H9 (cell line): ENCODE measurements around the gene OR52K1. TPM values are rescaled to one million over a fixed set of nuclear protein-coding genes. Genes with fewer than 3 reads are reported as not detected.

Experiments
- DNase-seq: peaks from one replicate; pipeline ENCODE4 v3.0.0-alpha.2; 2017
- H2AFZ ChIP-seq: one replicate; pipeline ENCODE4 v1.6.1; 2013; ENCODE audit warnings: mild to moderate bottlenecking, low read length, control low read depth, moderate library complexity
- H2AK5ac ChIP-seq: 2 replicates; pipeline ENCODE4 v1.6.1; 2013; ENCODE audit warnings: low read length, control low read depth, mixed read lengths; ENCODE audit not compliant: insufficient read length
- H2BK120ac ChIP-seq: one replicate; pipeline ENCODE4 v1.6.1; 2013; ENCODE audit warnings: low read depth, mild to moderate bottlenecking, low read length, control low read depth, inconsistent platforms; ENCODE audit not compliant: poor library complexity, severe bottlenecking
- H2BK12ac ChIP-seq: 2 replicates; pipeline ENCODE4 v1.6.1; 2013; ENCODE audit warnings: low read length, control low read depth, mixed read lengths, low read depth; ENCODE audit not compliant: insufficient read length
- H2BK15ac ChIP-seq: 2 replicates; pipeline ENCODE4 v1.6.1; 2013; ENCODE audit warnings: low read depth, low read length, control low read depth
- H2BK20ac ChIP-seq: one replicate; pipeline ENCODE4 v1.6.1; 2013; ENCODE audit warnings: low read depth, mild to moderate bottlenecking, low read length, control low read depth, inconsistent platforms; ENCODE audit not compliant: poor library complexity, severe bottlenecking
- H2BK5ac ChIP-seq: 2 replicates; pipeline ENCODE4 v1.6.1; 2013; ENCODE audit warnings: low read length, control low read depth, mixed read lengths; ENCODE audit not compliant: insufficient read length
- H3K14ac ChIP-seq: 2 replicates; pipeline ENCODE4 v1.6.1; 2013; ENCODE audit warnings: low read length, control low read depth; ENCODE audit not compliant: insufficient read depth
- H3K18ac ChIP-seq: 2 replicates; pipeline ENCODE4 v1.6.1; 2013; ENCODE audit warnings: low read depth, mild to moderate bottlenecking, mixed read lengths, low read length, control low read depth; ENCODE audit not compliant: insufficient read length
- H3K23ac ChIP-seq: 2 replicates; pipeline ENCODE4 v1.6.1; 2013; ENCODE audit warnings: low read length, control low read depth, mixed read lengths, low read depth; ENCODE audit not compliant: insufficient read length
- H3K23me2 ChIP-seq: 2 replicates; pipeline ENCODE4 v1.6.1; 2013; ENCODE audit warnings: low read depth, mild to moderate bottlenecking, mixed read lengths, low read length, control low read depth; ENCODE audit not compliant: insufficient read length, poor library complexity, severe bottlenecking
- H3K27ac ChIP-seq: 2 replicates; pipeline ENCODE4 v1.5.1; 2013; ENCODE audit warnings: low read length, control low read depth, mixed read lengths, low read depth; ENCODE audit not compliant: insufficient read length
- H3K27me3 ChIP-seq: 2 replicates; pipeline ENCODE4 v1.6.1; 2013; ENCODE audit warnings: low read length, control low read depth, inconsistent platforms; ENCODE audit not compliant: insufficient read depth
- H3K4ac ChIP-seq: 2 replicates; pipeline ENCODE4 v1.6.1; 2013; ENCODE audit warnings: low read depth, mild to moderate bottlenecking, control low read depth, inconsistent platforms, low read length, moderate library complexity
- H3K4me1 ChIP-seq: 2 replicates; pipeline ENCODE4 v1.6.1; 2013; ENCODE audit warnings: low read length, control low read depth, inconsistent platforms; ENCODE audit not compliant: insufficient read depth
- H3K4me2 ChIP-seq: 2 replicates; pipeline ENCODE4 v1.6.1; 2013; ENCODE audit warnings: low read length, control low read depth, mixed read lengths; ENCODE audit not compliant: insufficient read length, insufficient read depth
- H3K56ac ChIP-seq: 2 replicates; pipeline ENCODE4 v1.6.1; 2013; ENCODE audit warnings: low read depth, mild to moderate bottlenecking, mixed read lengths, low read length, control low read depth; ENCODE audit not compliant: insufficient read length
- H3K79me1 ChIP-seq: 2 replicates; pipeline ENCODE4 v1.6.1; 2013; ENCODE audit warnings: low read depth, mild to moderate bottlenecking, moderate library complexity, low read length, control low read depth, inconsistent platforms; ENCODE audit not compliant: insufficient read depth, poor library complexity, severe bottlenecking
- H3K79me2 ChIP-seq: 2 replicates; pipeline ENCODE4 v1.6.1; 2013; ENCODE audit warnings: low read length, control low read depth, inconsistent platforms; ENCODE audit not compliant: insufficient read depth
- H3K9ac ChIP-seq: 2 replicates; pipeline ENCODE4 v1.6.1; 2013; ENCODE audit warnings: low read length, control low read depth, mixed read lengths; ENCODE audit not compliant: insufficient read length; ENCODE audit errors: extremely low read depth
- H3K9me3 ChIP-seq: one replicate; pipeline ENCODE4 v1.6.1; 2013; ENCODE audit warnings: low read depth, low read length, inconsistent platforms; ENCODE audit not compliant: control insufficient read depth
- H3T11ph ChIP-seq: one replicate; pipeline ENCODE4 v1.6.1; 2013; ENCODE audit warnings: mild to moderate bottlenecking, low read length, control low read depth, inconsistent platforms
- H4K20me1 ChIP-seq: one replicate; pipeline ENCODE4 v1.6.1; 2013; ENCODE audit not compliant: control insufficient read depth, insufficient read length, insufficient read depth
- H4K5ac ChIP-seq: 2 replicates; pipeline ENCODE4 v1.6.1; 2013; ENCODE audit warnings: low read depth, mild to moderate bottlenecking, mixed read lengths, low read length, control low read depth; ENCODE audit not compliant: insufficient read length
- H4K8ac ChIP-seq: replicated peaks from 2 replicates; pipeline ENCODE4 v1.6.1; 2013; ENCODE audit warnings: low read length, control low read depth, mixed read lengths, low read depth; ENCODE audit not compliant: insufficient read length
- H4K91ac ChIP-seq: 2 replicates; pipeline ENCODE4 v1.6.1; 2013; ENCODE audit warnings: low read depth, mild to moderate bottlenecking, moderate library complexity, mixed read lengths, low read length, control low read depth; ENCODE audit not compliant: insufficient read length
- H3K27ac Mint-ChIP-seq, 3 experiments: 2 replicates in 2 of 3; 3 replicates in 1 of 3; pipeline ENCODE4 v1.8.0; 2020 to 2021; ENCODE audit warnings: mixed read lengths in 3 of 3, mild to moderate bottlenecking in 1 of 3, moderate library complexity in 1 of 3
- H3K27me3 Mint-ChIP-seq: 2 replicates; pipeline ENCODE4 v1.8.0; 2021; ENCODE audit warnings: low read depth, mild to moderate bottlenecking, moderate library complexity, mixed read lengths
- H3K36me3 Mint-ChIP-seq, 3 experiments: 2 replicates in 2 of 3; 3 replicates in 1 of 3; pipeline ENCODE4 v1.8.0; 2020 to 2021; ENCODE audit warnings: low read depth in 3 of 3, mixed read lengths in 3 of 3; ENCODE audit not compliant: insufficient read depth in 1 of 3
- H3K4me1 Mint-ChIP-seq, 2 experiments: 2 replicates each; pipeline ENCODE4 v1.8.0; 2020; ENCODE audit warnings: mixed read lengths in 2 of 2
- H3K4me3 Mint-ChIP-seq, 2 experiments: 2 replicates in 1 of 2; 3 replicates in 1 of 2; pipeline ENCODE4 v1.8.0; 2020 to 2021; ENCODE audit warnings: mild to moderate bottlenecking in 2 of 2, mixed read lengths in 2 of 2, moderate library complexity in 1 of 2
- H3K9me3 Mint-ChIP-seq, 2 experiments: 2 replicates in 1 of 2; 3 replicates in 1 of 2; pipeline ENCODE4 v1.8.0; 2020; ENCODE audit warnings: mild to moderate bottlenecking in 2 of 2, mixed read lengths in 2 of 2, moderate library complexity in 1 of 2
- CTCF ChIP-seq: fragments of 200-600 bp; sonication (generic); conservative IDR thresholded peaks from 3 replicates; pipeline ENCODE4 v1.8.0; 2021; ENCODE audit warnings: antibody characterized with exemption, mild to moderate bottlenecking
- WGBS: extraction: QIAGEN DNeasy Blood & Tissue Kit; methylation state at CpG from one replicate; pipeline ENCODE4 v1.1.7; 2013; ENCODE audit warnings: missing lambda C conversion rate, low lambda C conversion rate, mixed read lengths; ENCODE audit not compliant: insufficient read length; ENCODE audit errors: extremely low coverage; 5-methylcytosine and 5-hydroxymethylcytosine counted together
- total RNA-seq: library from RNA; stranded (reverse); gene quantifications from 2 replicates; pipeline ENCODE4 v1.2.1, GENCODE V29; 2021

The OR52K1 gene
- total RNA-seq, 1 experiment from 2014 or later: not detected

GRCh38 chr11:4480577-4481239 is 1.7 kb upstream of the OR52K1 start:
- no peak overlapping the region for H2BK120ac ChIP-seq
- no peak overlapping the region for H4K5ac ChIP-seq
- H3K9me3 Mint-ChIP-seq: no peaks in the 10 kb centered on the region
- no peak overlapping the region for H2BK5ac ChIP-seq
- H3K23ac ChIP-seq: no peak overlapping the region
- no peak overlapping the region for H3T11ph ChIP-seq
- no CpG with 5 or more reads among the region's 4 CpGs for WGBS
- H4K20me1 ChIP-seq: no peaks in the 10 kb centered on the region
- no peak overlapping the region for H3K4me3 Mint-ChIP-seq
- TF ChIP-seq CTCF: no peak
- no peak for DNase-seq
- H3K27ac Mint-ChIP-seq: no peak overlapping the region
- H2BK12ac ChIP-seq: no peak overlapping the region
- H3K9me3 ChIP-seq: no peaks in the 10 kb centered on the region
- H3K4ac ChIP-seq: no peak overlapping the region
- no peak overlapping the region for H3K4me2 ChIP-seq
- H3K23me2 ChIP-seq: no peaks in the 10 kb centered on the region
- no peaks in the 10 kb centered on the region for H3K79me1 ChIP-seq
- H3K27me3 Mint-ChIP-seq: no peaks in the 10 kb centered on the region
- H3K27ac ChIP-seq: no peak overlapping the region
- no peak overlapping the region for H3K56ac ChIP-seq
- no peaks in the 10 kb centered on the region for H3K36me3 Mint-ChIP-seq
- peaks cover 6 to 10% of the 10 kb centered on the region in 2 experiments for H3K4me1 Mint-ChIP-seq
- H4K91ac ChIP-seq: no peak overlapping the region
- H3K14ac ChIP-seq: no peak overlapping the region
- no peak overlapping the region for H3K9ac ChIP-seq
- H2AFZ ChIP-seq: no peak overlapping the region
- H2AK5ac ChIP-seq: no peak overlapping the region
- no peak overlapping the region for H3K18ac ChIP-seq
- no peak overlapping the region for H4K8ac ChIP-seq
- no peak overlapping the region for H2BK20ac ChIP-seq
- no peaks in the 10 kb centered on the region for H3K79me2 ChIP-seq
- no peaks in the 10 kb centered on the region for H3K27me3 ChIP-seq
- no peak overlapping the region for H2BK15ac ChIP-seq
- no peaks in the 10 kb centered on the region; the same call in 1 of the 2 replicates for H3K4me1 ChIP-seq
